Nephron progenitor cell (in vitro differentiated cells): Measurements from ENCODE around the gene SLC8A1.

Source experiments
- DNase-seq: peaks from one replicate; pipeline ENCODE4 v3.0.0; 2021
- H3K27ac Mint-ChIP-seq: 2 replicates; pipeline ENCODE4 v1.8.0; 2021; ENCODE audit warnings: mild to moderate bottlenecking, moderate library complexity, mixed read lengths
- H3K27me3 Mint-ChIP-seq: 2 replicates; pipeline ENCODE4 v1.8.0; 2021; ENCODE audit warnings: mild to moderate bottlenecking, low read depth, mixed read lengths; ENCODE audit not compliant: poor library complexity
- H3K36me3 Mint-ChIP-seq: 2 replicates; pipeline ENCODE4 v1.8.0; 2021; ENCODE audit warnings: low read depth, mixed read lengths
- H3K4me1 Mint-ChIP-seq: 2 replicates; pipeline ENCODE4 v1.8.0; 2021; ENCODE audit warnings: mixed read lengths
- H3K4me3 Mint-ChIP-seq: 2 replicates; pipeline ENCODE4 v1.8.0; 2021; ENCODE audit warnings: mild to moderate bottlenecking, moderate library complexity, mixed read lengths
- H3K9me3 Mint-ChIP-seq: 2 replicates; pipeline ENCODE4 v1.8.0; 2021; ENCODE audit warnings: mild to moderate bottlenecking, moderate library complexity, mixed read lengths
- CTCF ChIP-seq: fragments of 200-600 bp; sonication (generic); IDR thresholded peaks from 2 replicates; pipeline ENCODE4 v1.5.0; 2021; ENCODE audit warnings: antibody characterized with exemption

Gene SLC8A1

GRCh38 chr2:40358783-40359182 is 93.1 kb downstream of the SLC8A1 start:
- DNase-seq: no peak
- H3K27ac Mint-ChIP-seq: no peak overlapping the region

GRCh38 chr2:40357667-40358066 is 94.2 kb downstream of the SLC8A1 start:
- no peak for TF ChIP-seq CTCF
- no peaks in the 10 kb centered on the region for H3K36me3 Mint-ChIP-seq
- H3K9me3 Mint-ChIP-seq: no peaks in the 10 kb centered on the region
- H3K27me3 Mint-ChIP-seq: no peaks in the 10 kb centered on the region
- no peak overlapping the region for H3K4me3 Mint-ChIP-seq
- no peak overlapping the region for H3K27ac Mint-ChIP-seq
- peaks cover 19% of the 10 kb centered on the region for H3K4me1 Mint-ChIP-seq
- no peak for DNase-seq

More at GRCh38 chr2:40358783-40359182, 93.1 kb downstream of the SLC8A1 start:
- Mint-ChIP-seq H3K9me3 (no peaks in the 10 kb centered on the region), H3K4me3 (no peak overlapping the region), H3K4me1 (peaks cover 23% of the 10 kb centered on the region), H3K36me3 (no peaks in the 10 kb centered on the region), H3K27me3 (no peaks in the 10 kb centered on the region)
- no peak for TF ChIP-seq CTCF

GRCh38 chr2:40355451-40355850 is 96.4 kb downstream of the SLC8A1 start:
- H3K4me3 Mint-ChIP-seq: no peak overlapping the region
- no peak for TF ChIP-seq CTCF
- no peak for DNase-seq
- H3K4me1 Mint-ChIP-seq: peaks cover 19% of the 10 kb centered on the region
- H3K36me3 Mint-ChIP-seq: no peaks in the 10 kb centered on the region
- no peaks in the 10 kb centered on the region for H3K9me3 Mint-ChIP-seq
- no peaks in the 10 kb centered on the region for H3K27me3 Mint-ChIP-seq
- no peak overlapping the region for H3K27ac Mint-ChIP-seq

GRCh38 chr2:40353231-40353630 is 98.7 kb downstream of the SLC8A1 start:
- Mint-ChIP-seq H3K27ac (no peak overlapping the region), H3K4me1 (peaks cover 9% of the 10 kb centered on the region), H3K27me3 (no peaks in the 10 kb centered on the region), H3K9me3 (no peaks in the 10 kb centered on the region), H3K4me3 (no peak overlapping the region), H3K36me3 (no peaks in the 10 kb centered on the region)
- TF ChIP-seq CTCF: no peak
- no peak for DNase-seq

- Mint-ChIP-seq H3K27me3 (no peaks in the 10 kb centered on the region), H3K4me1 (peaks cover 9% of the 10 kb centered on the region), H3K36me3 (no peaks in the 10 kb centered on the region), H3K27ac (no peak overlapping the region), H3K4me3 (no peak overlapping the region), H3K9me3 (no peaks in the 10 kb centered on the region)
- no peak for TF ChIP-seq CTCF
- no peak for DNase-seq
These were observed 99.2 kb downstream of the SLC8A1 start for GRCh38 chr2:40352703-40353099.

GRCh38 chr2:40352041-40352702 is 99.7 kb downstream of the SLC8A1 start:
- H3K27ac Mint-ChIP-seq: no peak overlapping the region
- H3K4me1 Mint-ChIP-seq: peaks cover 9% of the 10 kb centered on the region
- no peak for DNase-seq
- H3K36me3 Mint-ChIP-seq: no peaks in the 10 kb centered on the region
- no peak overlapping the region for H3K4me3 Mint-ChIP-seq
- H3K27me3 Mint-ChIP-seq: peaks cover under 1% of the 10 kb centered on the region
- H3K9me3 Mint-ChIP-seq: no peaks in the 10 kb centered on the region
- TF ChIP-seq CTCF: no peak
